ENCODE results near the gene EN1.

DNA sequence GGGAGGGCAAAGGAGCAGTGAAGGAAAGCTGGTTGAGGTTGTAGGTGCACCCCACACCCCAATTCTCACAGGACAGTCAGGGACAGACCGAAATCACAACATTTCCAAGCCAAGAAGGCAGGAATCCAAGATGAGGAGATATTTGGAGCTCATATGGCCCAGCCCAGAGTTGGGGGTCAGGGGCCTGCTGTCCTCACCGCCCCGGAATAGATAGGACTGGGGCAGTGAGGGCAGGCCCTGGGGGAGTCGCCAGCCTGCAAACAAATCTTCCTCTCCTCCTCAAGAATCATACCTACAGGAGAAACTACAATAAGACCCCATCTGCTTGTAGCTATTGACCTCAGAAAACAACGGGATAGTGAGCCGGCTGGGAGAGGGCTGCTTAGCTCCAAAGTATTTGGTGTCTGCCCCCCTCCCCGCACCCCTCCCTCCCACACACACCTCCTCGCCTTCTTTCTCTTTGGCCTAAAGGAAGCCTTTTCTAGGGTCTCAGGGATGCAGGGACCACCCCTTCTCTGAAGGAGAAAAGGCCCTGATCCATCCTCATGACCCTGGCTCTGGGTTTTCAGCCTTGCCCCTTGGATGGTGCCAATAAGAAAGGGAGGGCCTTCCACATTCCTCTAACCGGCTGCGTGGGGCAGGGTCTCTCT is 3.8 kb downstream of the EN1 start:
- TF ChIP-seq CTCF (IDR thresholded peaks at IDR 0.05): no peak
- no peak for TF ChIP-seq POLR2AphosphoS5 (IDR thresholded peaks at IDR 0.05)
- TF ChIP-seq EP300 (IDR thresholded peaks at IDR 0.05): no peak
